Measurements from ENCODE around the gene SDR9C7. TPM values are rescaled to one million over a fixed set of nuclear protein-coding genes. Genes with fewer than 3 reads are reported as not detected.

SDR9C7 gene
- total RNA-seq, 1 donor from 2014 or later = not detected

DNA sequence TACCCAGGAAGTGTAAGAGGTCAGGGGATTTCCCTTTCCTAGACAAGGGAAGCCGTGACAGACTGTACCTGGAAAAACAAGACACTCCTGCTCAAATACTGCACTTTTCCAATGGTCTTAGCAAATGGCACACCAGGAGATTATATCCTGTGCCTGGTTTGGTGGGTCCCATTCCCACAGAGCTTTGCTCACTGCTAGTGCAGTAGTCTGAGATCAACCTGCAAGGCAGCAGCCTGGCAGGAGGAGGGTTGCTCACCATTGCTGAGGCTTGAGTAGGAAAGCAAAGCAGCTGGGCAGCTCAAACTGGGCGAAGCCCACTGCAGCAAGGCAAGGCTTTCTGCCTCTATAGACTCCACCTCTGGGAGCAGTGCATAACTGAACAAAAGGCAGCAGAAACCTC is 24.2 kb upstream of the SDR9C7 start:
- intact Hi-C loops (cut with micrococcal nuclease) = no loop called here
- no peak for DNase-seq
- ChIA-PET POLR2A (no interaction called here), CTCF (no interaction called here)
- H3K9me3 Mint-ChIP-seq = peaks cover 5% of the 10 kb centered on the region
- no peak for ATAC-seq (ENCODE audit: low read depth)
- H3K4me1 Mint-ChIP-seq = no peaks in the 10 kb centered on the region
- peaks cover 5% of the 10 kb centered on the region for H3K27me3 Mint-ChIP-seq
- TF ChIP-seq, protein P1, sequence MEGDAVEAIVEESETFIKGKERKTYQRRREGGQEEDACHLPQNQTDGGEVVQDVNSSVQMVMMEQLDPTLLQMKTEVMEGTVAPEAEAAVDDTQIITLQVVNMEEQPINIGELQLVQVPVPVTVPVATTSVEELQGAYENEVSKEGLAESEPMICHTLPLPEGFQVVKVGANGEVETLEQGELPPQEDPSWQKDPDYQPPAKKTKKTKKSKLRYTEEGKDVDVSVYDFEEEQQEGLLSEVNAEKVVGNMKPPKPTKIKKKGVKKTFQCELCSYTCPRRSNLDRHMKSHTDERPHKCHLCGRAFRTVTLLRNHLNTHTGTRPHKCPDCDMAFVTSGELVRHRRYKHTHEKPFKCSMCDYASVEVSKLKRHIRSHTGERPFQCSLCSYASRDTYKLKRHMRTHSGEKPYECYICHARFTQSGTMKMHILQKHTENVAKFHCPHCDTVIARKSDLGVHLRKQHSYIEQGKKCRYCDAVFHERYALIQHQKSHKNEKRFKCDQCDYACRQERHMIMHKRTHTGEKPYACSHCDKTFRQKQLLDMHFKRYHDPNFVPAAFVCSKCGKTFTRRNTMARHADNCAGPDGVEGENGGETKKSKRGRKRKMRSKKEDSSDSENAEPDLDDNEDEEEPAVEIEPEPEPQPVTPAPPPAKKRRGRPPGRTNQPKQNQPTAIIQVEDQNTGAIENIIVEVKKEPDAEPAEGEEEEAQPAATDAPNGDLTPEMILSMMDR (IDR thresholded peaks at IDR 0.05) = no peak
- no peaks in the 10 kb centered on the region for H3K36me3 Mint-ChIP-seq (ENCODE audit: low read depth)
- H3K4me3 Mint-ChIP-seq = no peak overlapping the region
- no peak overlapping the region for H3K27ac Mint-ChIP-seq

DNA sequence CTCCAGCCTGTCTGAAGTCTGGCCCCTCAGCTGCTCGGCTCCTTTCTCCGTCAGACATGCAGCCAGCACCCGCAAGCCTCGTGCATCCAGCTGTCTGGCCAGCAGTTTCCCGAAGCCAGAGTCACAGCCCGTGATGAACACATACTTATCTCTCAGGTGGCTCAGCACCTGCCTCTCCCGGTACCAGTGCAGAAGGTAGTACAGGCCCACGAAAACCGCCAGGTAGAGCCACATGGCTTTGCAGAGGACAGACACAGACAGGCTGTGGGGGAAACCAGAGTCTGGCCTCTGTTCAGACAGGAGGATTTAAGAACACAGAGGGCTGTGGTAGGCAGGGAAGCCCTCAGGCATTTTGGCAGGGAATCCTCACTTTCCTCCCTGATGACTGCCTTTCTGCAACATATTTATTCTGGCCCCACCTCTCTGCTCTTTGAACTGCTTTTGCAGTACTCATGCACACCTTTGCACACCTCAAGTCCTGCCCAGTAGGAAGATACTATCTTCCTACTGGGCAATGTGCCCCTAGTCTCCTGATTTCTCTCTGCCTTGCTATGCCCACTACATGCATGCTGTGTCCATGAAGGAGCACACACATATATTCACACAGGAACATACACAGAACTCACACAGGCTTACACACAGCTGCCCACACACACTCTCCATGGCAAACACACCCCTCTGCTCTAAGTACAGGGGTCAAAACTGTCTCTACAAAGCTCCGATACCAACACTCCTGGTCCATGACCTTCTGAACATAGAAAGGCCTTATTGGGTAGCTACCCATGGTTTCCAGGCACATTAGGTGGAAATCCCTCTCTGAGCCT is 23.2 kb upstream of the SDR9C7 start, which contains the start of gene RDH16:
TSS of gene RDH16 (minus strand) at position 380 of the 824 bp plus-strand sequence. CDS start at position 234, 146 bp downstream.
- Mint-ChIP-seq H3K9me3 (peaks cover 5% of the 10 kb centered on the region), H3K4me1 (no peaks in the 10 kb centered on the region), H3K4me3 (no peak within 1 kb of the TSS), H3K27ac (no peak within 1 kb of the TSS), H3K27me3 (peaks cover 5% of the 10 kb centered on the region), H3K36me3 (ENCODE audit: low read depth) (no peaks in the 10 kb centered on the region)
- ChIA-PET CTCF (no interaction called here), POLR2A (no interaction called here)
- DNase-seq = no peak
- TF ChIP-seq, protein P1 (IDR thresholded peaks at IDR 0.05) = no peak
- no peak for ATAC-seq (ENCODE audit: low read depth)
- intact Hi-C loops (cut with micrococcal nuclease) = no loop called here

DNA sequence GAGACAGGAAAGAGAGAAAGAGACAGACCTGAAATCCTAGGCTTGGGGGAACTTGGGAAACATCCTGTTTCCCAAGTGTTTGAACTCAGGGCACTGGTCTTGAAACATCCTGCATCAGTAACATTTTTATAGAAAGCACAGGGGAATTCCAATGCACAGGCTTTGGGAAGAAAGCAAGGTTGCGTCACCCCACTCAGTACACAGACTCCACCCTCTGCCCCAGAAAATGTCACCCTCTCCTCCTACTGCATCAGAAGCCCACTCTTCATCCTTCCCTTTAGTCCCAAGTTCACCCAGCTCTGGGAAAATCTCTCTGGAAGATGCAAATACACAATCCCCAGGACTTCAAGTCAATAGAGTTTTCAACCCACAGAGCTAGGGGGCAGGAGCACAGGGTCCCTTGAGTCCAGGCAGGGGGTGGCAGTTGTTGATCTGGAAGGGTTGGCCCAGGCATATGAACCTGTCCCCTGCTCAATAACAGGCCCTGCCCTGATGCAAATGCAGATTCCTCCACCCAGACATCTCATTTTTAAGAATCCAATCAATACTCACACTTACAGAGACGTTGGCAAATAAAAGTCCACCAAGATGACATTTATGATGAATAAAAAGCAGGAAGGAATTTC is 21.5 kb upstream of the SDR9C7 start:
- TF ChIP-seq, protein P1 (IDR thresholded peaks at IDR 0.05) = no peak
- H3K27me3 Mint-ChIP-seq = peaks cover 4% of the 10 kb centered on the region
- no peaks in the 10 kb centered on the region for H3K4me1 Mint-ChIP-seq
- intact Hi-C loops (cut with micrococcal nuclease) = no loop called here
- no peaks in the 10 kb centered on the region for H3K36me3 Mint-ChIP-seq (ENCODE audit: low read depth)
- ChIA-PET POLR2A (no interaction called here), CTCF (no interaction called here)
- no peak overlapping the region for H3K4me3 Mint-ChIP-seq
- no peak overlapping the region for H3K27ac Mint-ChIP-seq
- peaks cover 5% of the 10 kb centered on the region for H3K9me3 Mint-ChIP-seq
- ATAC-seq (ENCODE audit: low read depth) (no peak), DNase-seq (no peak)

DNA sequence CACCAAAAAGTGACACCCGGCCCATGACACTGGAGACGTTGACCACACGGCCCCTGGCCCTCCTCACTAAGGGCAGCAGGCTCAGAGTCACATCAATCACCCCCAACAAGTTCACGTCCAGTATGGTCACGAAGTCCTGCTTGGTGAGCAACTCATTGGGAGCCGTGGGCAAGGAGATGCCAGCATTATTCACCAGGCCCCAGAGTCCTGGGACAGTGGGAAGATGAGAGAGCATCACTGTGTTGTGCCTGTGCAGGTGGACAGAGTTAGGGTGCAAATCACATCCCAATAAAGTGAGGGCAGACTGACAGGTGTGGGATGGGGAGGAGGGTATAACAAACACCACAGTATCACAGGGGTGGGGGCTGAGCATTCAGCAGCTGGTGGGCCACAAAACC is 20.7 kb upstream of the SDR9C7 start:
- no peaks in the 10 kb centered on the region for H3K36me3 Mint-ChIP-seq (ENCODE audit: low read depth)
- TF ChIP-seq, protein P1 (IDR thresholded peaks at IDR 0.05) = no peak
- intact Hi-C loops (cut with micrococcal nuclease) = no loop called here
- ATAC-seq (ENCODE audit: low read depth) = no peak
- H3K9me3 Mint-ChIP-seq = peaks cover 5% of the 10 kb centered on the region
- no peaks in the 10 kb centered on the region for H3K4me1 Mint-ChIP-seq
- DNase-seq = no peak
- H3K4me3 Mint-ChIP-seq = no peak overlapping the region
- CTCF ChIA-PET = no interaction called here
- no peak overlapping the region for H3K27ac Mint-ChIP-seq
- H3K27me3 Mint-ChIP-seq = peaks cover 7% of the 10 kb centered on the region
- POLR2A ChIA-PET = no interaction called here

DNA sequence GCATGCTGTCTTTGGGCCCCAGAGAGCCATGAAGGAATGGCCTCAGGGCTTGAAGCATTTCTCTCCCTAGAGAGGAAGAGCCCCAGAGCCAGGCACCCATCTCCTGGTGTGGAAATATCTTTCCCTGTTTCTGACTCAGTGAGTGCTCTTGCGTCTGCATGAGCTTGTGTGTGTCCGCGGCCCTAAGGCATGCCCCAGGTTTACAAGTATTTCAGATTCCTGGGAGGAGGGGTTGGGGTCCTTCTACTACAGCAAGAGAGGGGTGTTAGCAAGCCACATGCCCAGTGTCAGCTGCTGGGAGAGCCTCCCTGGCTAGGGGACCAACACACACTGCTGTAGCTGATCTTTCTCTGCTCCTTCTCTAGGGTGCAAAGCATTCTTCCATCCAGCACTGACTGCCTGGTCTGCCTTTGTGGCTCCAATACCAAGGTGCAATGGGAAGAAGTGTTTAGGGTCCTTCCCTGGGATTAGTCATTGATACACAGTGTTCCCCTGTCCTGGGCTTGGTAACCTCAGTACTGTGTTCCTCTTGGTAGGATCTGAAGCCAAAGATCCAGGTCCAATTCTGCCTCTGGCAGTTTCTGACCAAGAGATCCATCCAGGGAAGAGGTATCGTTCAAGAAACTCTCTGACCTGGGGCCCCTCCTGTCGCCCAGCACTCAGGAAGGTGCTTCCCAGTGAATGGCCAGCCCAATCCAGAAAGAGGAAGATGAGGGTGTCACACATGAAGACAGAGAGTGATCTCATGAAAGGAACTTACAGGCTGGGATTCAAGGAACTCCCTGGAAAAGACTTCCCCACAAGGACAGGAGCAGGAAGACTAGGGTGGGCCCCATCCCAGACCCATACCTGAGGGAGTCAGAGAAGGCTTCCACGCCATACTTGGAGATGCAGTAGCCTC is 20.1 kb upstream of the SDR9C7 start:
- Mint-ChIP-seq H3K27me3 (peaks cover 4% of the 10 kb centered on the region), H3K4me1 (no peaks in the 10 kb centered on the region), H3K9me3 (peaks cover 3% of the 10 kb centered on the region), H3K4me3 (no peak overlapping the region), H3K36me3 (ENCODE audit: low read depth) (no peaks in the 10 kb centered on the region), H3K27ac (no peak overlapping the region)
- ATAC-seq (ENCODE audit: low read depth) = no peak
- CTCF ChIA-PET = no interaction called here
- intact Hi-C loops (cut with micrococcal nuclease) = no loop called here
- POLR2A ChIA-PET = no interaction called here
- TF ChIP-seq, protein P1 (IDR thresholded peaks at IDR 0.05) = no peak
- DNase-seq = no peak
